ENCODE data around the gene DIS3L2. TPM values are rescaled to one million over a fixed set of nuclear protein-coding genes. Genes with fewer than 3 reads are reported as not detected.

The DIS3L2 gene
- total and polyA plus RNA-seq, 7 donors, result 10.7 to 20.8 (median 16.0) TPM

DNA sequence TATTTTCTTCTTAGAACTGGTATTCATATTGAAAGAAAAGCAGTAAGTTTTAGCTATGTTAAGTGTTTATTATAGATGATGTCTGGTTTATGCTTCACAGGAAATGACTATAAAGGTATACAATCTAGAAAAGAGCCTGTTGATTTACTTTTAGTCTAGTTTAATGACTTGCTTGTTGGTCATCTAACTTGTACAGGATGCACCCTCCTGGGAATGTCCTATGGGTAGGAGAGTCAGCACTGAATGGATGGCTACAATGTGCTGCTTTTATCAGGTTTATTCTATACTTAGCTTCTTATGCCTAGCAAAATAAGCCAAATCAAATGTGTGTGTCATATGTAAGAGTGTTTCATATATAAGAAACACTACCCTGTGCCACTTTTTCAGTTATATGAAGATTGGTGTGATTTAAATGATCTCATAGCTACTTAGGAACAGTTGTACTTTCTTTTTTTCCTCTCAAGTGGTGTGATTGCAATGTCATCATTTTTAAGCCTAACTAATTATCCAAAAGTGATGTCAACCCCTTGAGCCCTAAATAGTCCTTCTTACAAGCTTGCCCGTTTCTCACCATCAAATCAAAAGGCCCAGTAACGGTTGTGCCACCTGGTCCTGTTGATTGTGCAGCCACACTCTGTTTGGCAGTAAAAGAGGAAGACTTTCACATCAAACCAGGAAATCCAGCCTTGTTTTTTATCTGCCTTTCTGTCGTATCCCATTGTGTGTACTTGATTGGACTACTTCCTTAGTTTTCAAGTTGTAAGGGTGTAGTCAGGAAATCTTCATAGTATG is 176.0 kb downstream of the DIS3L2 start:
- peaks cover 3 to 16% of the 10 kb centered on the region in 2 donors for H3K36me3 ChIP-seq (ENCODE audit: insufficient read depth in 1 of 2, low read depth in 1 of 2)
- ATAC-seq (no peak), DNase-seq (no peak)
- no peaks in the 10 kb centered on the region for H3K27me3 ChIP-seq (ENCODE audit: insufficient read depth in 3 of 3, low read length in 2 of 3)
- no peaks in the 10 kb centered on the region for H3K9me3 ChIP-seq
- 52 to 57% (median 55%) methylated on average over 3 of the region's 3 CpGs for WGBS, 3 donors
- no peak overlapping the region for H3K4me3 ChIP-seq
- no peak overlapping the region for H3K27ac ChIP-seq
- intact Hi-C loops (cut with DNase I), result loop anchor here (2.0 to 5.0 kb wide), 2 partner anchors 190 to 213 kb away; no protein-coding TSS in a partner anchor
- TF ChIP-seq, protein P1, sequence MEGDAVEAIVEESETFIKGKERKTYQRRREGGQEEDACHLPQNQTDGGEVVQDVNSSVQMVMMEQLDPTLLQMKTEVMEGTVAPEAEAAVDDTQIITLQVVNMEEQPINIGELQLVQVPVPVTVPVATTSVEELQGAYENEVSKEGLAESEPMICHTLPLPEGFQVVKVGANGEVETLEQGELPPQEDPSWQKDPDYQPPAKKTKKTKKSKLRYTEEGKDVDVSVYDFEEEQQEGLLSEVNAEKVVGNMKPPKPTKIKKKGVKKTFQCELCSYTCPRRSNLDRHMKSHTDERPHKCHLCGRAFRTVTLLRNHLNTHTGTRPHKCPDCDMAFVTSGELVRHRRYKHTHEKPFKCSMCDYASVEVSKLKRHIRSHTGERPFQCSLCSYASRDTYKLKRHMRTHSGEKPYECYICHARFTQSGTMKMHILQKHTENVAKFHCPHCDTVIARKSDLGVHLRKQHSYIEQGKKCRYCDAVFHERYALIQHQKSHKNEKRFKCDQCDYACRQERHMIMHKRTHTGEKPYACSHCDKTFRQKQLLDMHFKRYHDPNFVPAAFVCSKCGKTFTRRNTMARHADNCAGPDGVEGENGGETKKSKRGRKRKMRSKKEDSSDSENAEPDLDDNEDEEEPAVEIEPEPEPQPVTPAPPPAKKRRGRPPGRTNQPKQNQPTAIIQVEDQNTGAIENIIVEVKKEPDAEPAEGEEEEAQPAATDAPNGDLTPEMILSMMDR (IDR thresholded peaks at IDR 0.05), result no peak
- H3K4me1 ChIP-seq, result peaks cover 5% of the 10 kb centered on the region

DNA sequence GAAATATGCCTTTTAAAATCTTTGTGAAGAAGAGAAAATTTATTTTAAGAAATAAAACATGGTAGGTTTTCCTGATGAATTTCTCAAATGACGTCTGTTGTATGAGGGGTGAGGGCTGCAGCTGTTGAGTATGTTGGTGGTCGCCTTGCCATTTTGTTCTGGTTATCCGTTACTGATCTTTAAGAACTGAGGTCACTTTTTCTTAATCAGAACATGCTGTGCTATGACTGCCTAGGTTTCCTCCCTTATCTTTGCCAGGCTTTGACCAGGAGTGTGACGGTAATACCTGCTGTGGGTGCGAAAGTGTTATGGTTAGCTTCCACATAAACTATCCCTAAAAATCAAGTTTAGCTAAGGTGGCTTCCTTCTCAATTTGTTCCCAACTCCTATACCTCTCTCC is 176.9 kb downstream of the DIS3L2 start:
- TF ChIP-seq, protein P1 (IDR thresholded peaks at IDR 0.05), result no peak
- peaks cover 5% of the 10 kb centered on the region for H3K4me1 ChIP-seq
- no peak overlapping the region for H3K27ac ChIP-seq
- H3K9me3 ChIP-seq, result no peaks in the 10 kb centered on the region
- no peaks in the 10 kb centered on the region for H3K27me3 ChIP-seq (ENCODE audit: insufficient read depth in 3 of 3, low read length in 2 of 3)
- DNase-seq (no peak), ATAC-seq (no peak)
- intact Hi-C loops (cut with DNase I), result loop anchor here (2.0 to 5.0 kb wide), 2 partner anchors 189 to 214 kb away; no protein-coding TSS in a partner anchor
- peaks cover 3 to 7% of the 10 kb centered on the region in 2 donors for H3K36me3 ChIP-seq (ENCODE audit: insufficient read depth in 1 of 2, low read depth in 1 of 2)
- WGBS, 3 donors, result 75 to 84% (median 83%) methylated on average over 5 of the region's 5 CpGs
- H3K4me3 ChIP-seq, result no peak overlapping the region

DNA sequence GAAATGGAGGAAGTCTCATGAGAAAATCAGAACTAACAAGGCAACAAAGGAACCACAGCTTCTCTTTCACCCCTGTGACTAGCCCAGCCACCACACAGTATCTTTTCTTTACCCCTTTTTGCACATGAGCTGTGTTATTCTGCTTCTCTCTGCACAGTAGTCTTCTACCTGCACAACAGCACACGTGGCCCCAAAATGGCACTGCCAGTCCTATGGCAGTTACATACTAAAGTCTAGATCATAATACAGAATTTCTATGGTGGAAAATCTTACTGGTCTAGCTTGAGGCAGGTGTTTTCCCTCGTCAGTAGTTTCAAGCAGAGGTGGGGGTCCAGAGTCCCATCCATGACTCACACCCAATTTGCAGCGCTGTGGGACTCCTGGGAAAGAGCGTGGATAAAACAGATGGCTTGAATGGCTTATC is 177.7 kb downstream of the DIS3L2 start:
- Histone ChIP-seq H3K27me3 (ENCODE audit: insufficient read depth in 3 of 3, low read length in 2 of 3) (no peaks in the 10 kb centered on the region), H3K9me3 (no peaks in the 10 kb centered on the region), H3K27ac (no peak overlapping the region), H3K4me3 (no peak overlapping the region), H3K4me1 (peaks cover 5% of the 10 kb centered on the region), H3K36me3 (ENCODE audit: insufficient read depth in 1 of 2, low read depth in 1 of 2) (peaks cover 3 to 6% of the 10 kb centered on the region in 2 donors)
- ATAC-seq (no peak), DNase-seq (no peak)
- intact Hi-C loops (cut with DNase I), result loop anchor here (2.0 to 5.0 kb wide), 2 partner anchors 188 to 214 kb away; no protein-coding TSS in a partner anchor
- TF ChIP-seq, protein P1 (IDR thresholded peaks at IDR 0.05), result no peak
- 95 to 97% (median 96%) methylated on average over 4 of the region's 4 CpGs for WGBS, 3 donors

DNA sequence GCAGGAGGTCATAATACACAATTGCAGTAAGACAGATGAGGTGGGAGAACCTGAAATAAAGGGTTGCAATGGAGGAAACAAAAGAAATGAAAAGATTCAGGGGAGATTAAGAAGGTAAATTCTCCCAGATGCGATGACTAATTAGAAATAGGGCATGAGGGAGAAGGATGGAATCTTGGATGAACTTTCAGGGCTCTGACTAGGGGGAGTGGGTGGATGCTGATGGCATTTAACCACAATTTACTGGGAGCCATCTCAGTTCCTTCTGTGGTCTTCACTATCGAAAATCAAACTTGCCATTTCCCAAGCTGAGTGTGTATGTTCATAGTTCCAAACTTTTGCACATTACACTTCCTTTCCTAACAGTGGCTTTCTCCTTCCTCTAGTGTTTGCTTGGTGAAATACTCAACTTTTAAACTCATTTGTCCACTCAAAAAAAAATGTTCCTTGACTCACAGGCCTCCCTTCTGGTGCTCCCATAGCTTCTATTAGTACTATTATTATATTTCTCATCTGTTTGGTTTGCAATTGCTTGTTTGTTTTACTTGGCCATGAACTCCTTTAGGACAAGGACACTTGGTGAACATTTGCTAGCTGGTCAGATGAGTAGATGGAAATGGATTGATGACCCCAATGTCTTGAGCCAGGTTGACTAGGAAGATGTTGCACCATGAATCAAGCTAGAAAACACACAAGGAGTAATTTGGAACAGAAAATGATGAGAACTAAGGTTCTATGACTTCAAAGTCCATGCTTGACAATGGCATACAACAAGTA is 178.5 kb downstream of the DIS3L2 start:
- H3K27me3 ChIP-seq (ENCODE audit: insufficient read depth in 3 of 3, low read length in 2 of 3), result no peaks in the 10 kb centered on the region
- ATAC-seq, result no peak
- H3K27ac ChIP-seq, result no peak overlapping the region
- intact Hi-C loops (cut with DNase I), result loop anchor here (2.0 to 5.0 kb wide), 4 partner anchors 187 to 233 kb away; partner anchors contain the start of gene NPPC (in 1 of the 2)
- no peak overlapping the region for H3K4me3 ChIP-seq
- H3K36me3 ChIP-seq (ENCODE audit: insufficient read depth in 1 of 2, low read depth in 1 of 2), result peaks cover 3 to 6% of the 10 kb centered on the region in 2 donors
- TF ChIP-seq, protein P1 (IDR thresholded peaks at IDR 0.05), result no peak
- DNase-seq, result no peak
- H3K4me1 ChIP-seq, result peaks cover 5% of the 10 kb centered on the region
- no peaks in the 10 kb centered on the region for H3K9me3 ChIP-seq
- WGBS, 3 donors, result 89 to 100% (median 98%) methylated on average over 2 of the region's 2 CpGs
